Measurements from ENCODE around the gene SALL4.

- TF ChIP-seq POLR2A (IDR thresholded peaks at IDR 0.05; ENCODE audit: extremely low read depth, insufficient read length) = no peak
- TF ChIP-seq, protein P1, sequence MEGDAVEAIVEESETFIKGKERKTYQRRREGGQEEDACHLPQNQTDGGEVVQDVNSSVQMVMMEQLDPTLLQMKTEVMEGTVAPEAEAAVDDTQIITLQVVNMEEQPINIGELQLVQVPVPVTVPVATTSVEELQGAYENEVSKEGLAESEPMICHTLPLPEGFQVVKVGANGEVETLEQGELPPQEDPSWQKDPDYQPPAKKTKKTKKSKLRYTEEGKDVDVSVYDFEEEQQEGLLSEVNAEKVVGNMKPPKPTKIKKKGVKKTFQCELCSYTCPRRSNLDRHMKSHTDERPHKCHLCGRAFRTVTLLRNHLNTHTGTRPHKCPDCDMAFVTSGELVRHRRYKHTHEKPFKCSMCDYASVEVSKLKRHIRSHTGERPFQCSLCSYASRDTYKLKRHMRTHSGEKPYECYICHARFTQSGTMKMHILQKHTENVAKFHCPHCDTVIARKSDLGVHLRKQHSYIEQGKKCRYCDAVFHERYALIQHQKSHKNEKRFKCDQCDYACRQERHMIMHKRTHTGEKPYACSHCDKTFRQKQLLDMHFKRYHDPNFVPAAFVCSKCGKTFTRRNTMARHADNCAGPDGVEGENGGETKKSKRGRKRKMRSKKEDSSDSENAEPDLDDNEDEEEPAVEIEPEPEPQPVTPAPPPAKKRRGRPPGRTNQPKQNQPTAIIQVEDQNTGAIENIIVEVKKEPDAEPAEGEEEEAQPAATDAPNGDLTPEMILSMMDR (IDR thresholded peaks at IDR 0.05; ENCODE audit: low read depth, low read length) = no peak
- TF ChIP-seq MYC (IDR thresholded peaks at IDR 0.05; ENCODE audit: low read depth, low read length) = no peak
- TF ChIP-seq MAX (IDR thresholded peaks at IDR 0.05; ENCODE audit: low read depth, low read length) = no peak
Observed at GRCh38 chr20:51796340-51796739, 6.0 kb downstream of the SALL4 start.
